Heart left ventricle (tissue), 13 donors: ENCODE results near the gene ANXA4.

Experiments used
- CTCF ChIP-seq, 12 donors: fragments of 200-600 bp; sonication (generic) in 4 of 12; IDR thresholded peaks; one replicate each; pipeline versions ENCODE4 v1.5.0 to v1.8.0; 2018 to 2022; ENCODE audit warnings: antibody characterized with exemption in 12 of 12, mild to moderate bottlenecking in 5 of 12
- POLR2A ChIP-seq, 2 donors: fragments of 450-650 bp; IDR thresholded peaks; one replicate each; pipeline ENCODE4 v1.6.1; 2017; ENCODE audit warnings: antibody characterized with exemption in 2 of 2, mild to moderate bottlenecking in 2 of 2, moderate library complexity in 2 of 2
- donor health status: ischemic (EF 13 %, LVEDD 7.1; RV severe dilation, severe dysfunction).
- donor health status: DM: no; HTN: yes; CAD: no.
- donor health status: DM: no; HTN: no; CAD: no.
- donor health status: ischemic (EF 25% LVEDD 6.9; RV normal size, moderate dysfunction).
- donor health status: ischemic (EF 25% LVEDD 5.7; RV mildly dilated, moderate dysfunction).
- donor health status: ischemic (EF 35%, LVEDD 5.7; RV mildly dilated, moderate dysfunction).
- donor health status: nonischemic (EF 11% LVEDD 7.7; RV severe dilation, severe dysfunction).
- donor health status: DM: yes; HTN: yes; CAD: no.
- donor health status: PGD.
- donor health status: ischemic (EF 29% LVEDD 5.4; RV normal size, mild dysfunction).
- donor health status: nonischemic (EF 23%, LVEDD 6.1; RV moderate dilation, normal function).

DNA sequence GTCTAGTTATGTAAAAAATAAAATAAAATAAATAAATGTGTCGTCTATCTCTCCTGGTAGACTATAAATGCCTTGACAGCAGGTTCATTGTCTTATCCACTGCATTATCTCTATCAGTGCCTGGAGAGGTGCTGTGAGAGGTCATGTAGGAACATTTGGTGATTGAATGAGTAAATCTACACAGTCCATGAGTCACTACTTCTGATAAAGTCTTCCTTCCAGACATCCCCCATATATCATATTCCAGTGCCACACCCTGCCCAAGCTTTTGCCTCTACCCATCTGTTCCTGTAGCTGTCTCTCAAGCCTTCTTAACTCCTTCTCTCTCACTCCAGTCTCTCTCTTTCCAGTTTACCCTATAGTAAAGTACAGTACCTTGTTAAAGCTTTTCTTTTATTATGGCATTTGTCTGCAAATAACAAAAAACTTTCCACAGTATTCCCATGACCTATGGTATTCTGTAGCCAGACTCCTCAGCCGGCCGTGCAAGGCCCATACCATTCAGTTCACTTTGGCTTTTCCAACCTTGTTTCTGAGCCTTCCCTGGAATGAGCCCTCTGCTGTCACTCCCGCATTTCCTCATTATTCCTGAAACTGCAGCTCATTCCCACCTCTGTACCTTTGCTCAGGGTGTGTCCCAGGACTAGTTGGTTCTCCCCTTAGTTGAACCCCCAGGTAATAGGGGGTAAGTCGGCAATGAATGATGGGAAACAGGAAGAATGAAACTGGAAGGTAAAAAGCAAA lies 37.5 kb downstream of the ANXA4 start:
- TF ChIP-seq CTCF (IDR thresholded peaks at IDR 0.05) (no peak), POLR2A (IDR thresholded peaks at IDR 0.05) (no peak)
